GM10266 (cell line): ENCODE data around the gene BCAR3.
"Not testable (repeated sequence)": the region's sequence is repeated elsewhere in the genome, so short reads cannot be mapped to it uniquely, and the experiment has no call there.

Experiments used
- DNase-seq: peaks from one replicate; pipeline ENCODE4 v3.0.0; 2012; ENCODE audit errors: extremely low spot score
- TF ChIP-seq, protein P1 (sequence below): IDR thresholded peaks from 2 replicates; pipeline ENCODE4 v1.5.1; 2012; ENCODE audit warnings: mild to moderate bottlenecking, low read depth; ENCODE audit not compliant: control insufficient read depth, insufficient read depth; ENCODE audit errors: missing control alignments

The BCAR3 gene

DNA sequence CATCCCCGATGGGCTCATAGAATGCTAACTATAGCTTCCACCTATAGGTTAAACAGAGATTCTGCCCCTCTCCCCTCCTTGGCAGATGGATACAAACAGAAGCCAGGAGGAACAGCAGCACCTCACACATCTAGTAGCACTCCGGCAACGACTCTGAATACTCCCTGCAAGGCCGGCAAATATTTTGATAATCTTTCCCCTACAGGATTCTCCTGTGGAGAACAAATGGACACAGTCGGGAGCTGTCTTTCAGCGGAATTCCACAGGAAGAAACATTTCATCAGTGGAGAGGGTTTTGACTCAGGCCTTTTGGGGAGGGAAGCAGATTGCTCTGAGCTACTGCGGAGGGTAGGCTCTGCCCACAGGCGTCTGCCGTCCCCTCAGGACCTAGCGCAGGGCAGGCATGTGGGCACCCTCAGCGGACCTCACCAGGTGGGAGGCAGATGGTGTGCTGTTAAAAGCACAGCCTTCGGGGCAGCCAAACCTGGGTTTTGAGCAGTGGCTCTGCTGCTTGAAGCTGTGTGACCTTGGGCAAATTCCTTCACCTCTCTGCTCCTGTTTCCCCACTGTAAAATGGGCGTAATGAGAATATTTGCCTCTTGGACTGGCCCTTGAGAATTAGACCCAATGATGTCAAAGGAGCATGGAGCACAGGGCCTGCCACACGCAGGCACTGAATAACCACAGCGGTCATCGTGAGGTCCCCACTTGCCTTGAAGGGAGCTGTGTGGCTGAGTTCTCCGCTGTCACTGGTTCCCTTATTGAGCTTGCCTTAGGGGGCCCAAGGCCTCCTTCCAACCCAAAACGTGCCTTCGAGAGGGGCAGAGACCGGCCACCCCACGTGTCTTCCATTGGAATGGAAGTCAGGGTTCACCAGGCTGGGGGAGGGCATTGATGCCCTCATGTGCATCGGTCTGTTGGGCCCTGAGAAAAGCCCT is 19.2 kb upstream of the BCAR3 start:
- TF ChIP-seq, protein P1, sequence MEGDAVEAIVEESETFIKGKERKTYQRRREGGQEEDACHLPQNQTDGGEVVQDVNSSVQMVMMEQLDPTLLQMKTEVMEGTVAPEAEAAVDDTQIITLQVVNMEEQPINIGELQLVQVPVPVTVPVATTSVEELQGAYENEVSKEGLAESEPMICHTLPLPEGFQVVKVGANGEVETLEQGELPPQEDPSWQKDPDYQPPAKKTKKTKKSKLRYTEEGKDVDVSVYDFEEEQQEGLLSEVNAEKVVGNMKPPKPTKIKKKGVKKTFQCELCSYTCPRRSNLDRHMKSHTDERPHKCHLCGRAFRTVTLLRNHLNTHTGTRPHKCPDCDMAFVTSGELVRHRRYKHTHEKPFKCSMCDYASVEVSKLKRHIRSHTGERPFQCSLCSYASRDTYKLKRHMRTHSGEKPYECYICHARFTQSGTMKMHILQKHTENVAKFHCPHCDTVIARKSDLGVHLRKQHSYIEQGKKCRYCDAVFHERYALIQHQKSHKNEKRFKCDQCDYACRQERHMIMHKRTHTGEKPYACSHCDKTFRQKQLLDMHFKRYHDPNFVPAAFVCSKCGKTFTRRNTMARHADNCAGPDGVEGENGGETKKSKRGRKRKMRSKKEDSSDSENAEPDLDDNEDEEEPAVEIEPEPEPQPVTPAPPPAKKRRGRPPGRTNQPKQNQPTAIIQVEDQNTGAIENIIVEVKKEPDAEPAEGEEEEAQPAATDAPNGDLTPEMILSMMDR, result no peak
- no peak for DNase-seq

DNA sequence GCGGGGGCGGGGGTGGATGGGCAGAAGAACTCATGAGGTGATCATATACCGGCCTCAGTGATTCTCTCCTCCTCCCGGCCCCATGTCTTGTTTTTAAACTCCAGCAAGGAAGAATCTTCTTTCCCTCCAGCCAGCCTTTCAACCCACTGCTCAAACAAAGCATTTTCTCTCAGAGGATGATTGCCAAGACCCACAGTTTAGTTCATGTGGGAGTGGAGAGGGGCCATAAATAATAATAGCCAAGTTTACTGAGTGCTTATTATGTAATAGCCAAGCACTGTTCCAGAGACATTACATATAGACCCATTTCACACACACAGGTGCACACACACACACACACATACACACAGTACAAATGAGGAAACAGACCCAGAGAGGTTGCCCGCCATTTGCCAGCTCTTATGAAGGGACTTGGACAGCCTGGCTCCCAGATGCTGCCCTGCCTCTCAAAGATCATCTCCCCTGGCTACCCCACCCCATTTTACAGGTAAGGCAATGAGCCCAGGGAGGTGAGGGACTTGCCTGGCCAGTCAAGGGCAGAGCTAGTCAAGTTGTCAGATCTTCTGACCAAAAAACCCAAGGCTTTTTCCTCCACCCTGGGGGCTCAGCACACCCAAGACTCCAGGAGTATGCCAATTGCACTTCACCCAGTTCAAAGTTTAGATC is 18.0 kb upstream of the BCAR3 start:
- no peak for DNase-seq
- TF ChIP-seq, protein P1, result no peak

DNA sequence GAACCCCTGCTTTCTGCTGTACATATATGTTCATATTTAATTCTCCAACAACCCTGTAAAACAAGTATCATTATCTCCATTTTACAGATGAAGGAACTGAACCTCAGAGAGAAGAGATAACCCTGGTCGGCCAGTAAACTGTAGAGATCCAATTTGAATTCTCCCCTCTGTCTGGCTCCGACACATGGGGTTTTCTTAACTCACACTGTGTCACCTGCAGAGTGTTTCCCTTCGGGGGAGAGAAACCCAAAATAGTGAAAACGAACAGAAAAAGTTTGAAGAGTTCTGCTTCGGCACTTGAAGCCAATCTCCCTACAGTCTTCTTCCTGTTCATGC is 17.4 kb upstream of the BCAR3 start:
- TF ChIP-seq, protein P1, result no peak
- DNase-seq, result no peak

DNA sequence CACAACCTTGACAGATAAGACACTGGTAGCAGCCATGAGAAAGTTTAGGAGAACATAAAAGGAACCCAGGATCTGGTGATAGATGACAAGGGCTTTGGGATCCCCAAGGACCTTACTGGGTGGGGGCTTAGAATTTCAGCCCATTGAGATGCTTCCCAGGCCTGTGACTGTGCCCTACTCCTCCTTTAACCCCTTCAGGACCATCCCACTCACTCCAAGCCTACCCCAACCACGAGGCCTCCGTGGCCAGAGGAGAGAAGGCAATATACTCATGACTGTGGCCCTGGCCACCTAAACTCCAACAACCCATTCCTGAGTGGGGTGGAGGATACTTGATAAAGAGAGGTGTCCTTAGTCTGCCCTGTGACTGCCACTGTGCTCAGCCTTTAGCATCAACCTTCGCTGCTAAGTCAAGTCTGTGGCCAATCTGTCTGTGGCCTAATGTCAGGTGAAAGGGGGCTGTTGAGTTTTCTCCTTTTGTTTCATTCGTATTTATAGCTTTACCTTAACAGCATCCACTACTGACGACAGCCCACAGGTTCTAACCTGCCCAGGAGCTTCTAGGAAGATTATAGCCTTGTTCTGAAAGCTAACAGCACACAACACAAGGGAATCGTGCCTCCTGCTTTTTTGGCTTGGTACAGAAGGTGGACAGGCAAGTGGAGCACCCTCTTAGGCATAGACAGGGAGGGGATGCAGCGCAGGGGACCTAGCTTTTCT is 16.9 kb upstream of the BCAR3 start:
- DNase-seq, result no peak
- TF ChIP-seq, protein P1, result no peak

DNA sequence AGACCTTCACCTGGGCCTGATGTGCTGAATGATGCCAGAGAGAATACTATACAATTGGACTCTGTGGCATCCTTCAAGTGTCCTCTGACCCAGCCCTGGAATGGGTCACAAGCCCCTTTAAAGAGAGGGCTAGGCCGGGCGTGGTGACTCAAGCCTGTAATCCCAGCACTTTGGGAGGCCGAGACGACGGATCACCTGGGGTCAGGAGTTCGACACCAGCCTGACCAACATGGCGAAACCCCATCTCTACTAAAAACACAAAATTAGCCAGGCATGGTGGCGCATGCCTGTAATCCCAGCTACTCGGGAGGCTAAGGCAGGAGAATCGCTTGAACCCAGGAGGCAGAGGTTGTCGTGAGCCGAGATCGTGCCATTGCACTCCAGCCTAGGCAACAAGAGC is 15.9 kb upstream of the BCAR3 start:
- not testable (repeated sequence) for DNase-seq

DNA sequence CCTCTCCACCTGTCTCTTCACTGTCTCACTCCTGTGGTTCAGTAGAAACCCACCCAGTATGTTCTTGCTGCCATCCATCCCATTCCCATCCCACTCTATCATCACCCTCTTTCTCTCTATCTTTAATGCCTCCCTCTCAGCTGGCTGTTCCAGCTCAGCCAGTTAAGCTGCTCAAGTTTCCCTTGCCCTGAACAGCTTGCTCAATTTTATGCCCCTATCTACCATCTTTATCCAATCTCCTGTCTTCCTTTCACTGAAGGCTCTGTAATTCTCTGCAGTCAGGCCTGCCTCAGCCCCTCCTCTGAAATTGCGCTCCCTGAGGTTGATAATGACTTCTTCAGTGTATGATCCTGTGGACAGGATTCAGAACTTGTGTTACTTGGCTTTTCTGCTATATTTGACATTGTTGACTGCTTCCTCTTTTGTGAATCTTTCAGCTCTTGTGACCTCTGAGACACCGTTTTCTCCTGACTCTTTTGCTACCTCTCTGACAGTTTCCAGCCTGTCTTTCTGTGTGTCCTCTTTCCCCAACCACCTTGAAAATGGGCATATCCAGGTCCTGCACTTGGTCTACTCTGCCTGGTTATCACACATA is 13.9 kb upstream of the BCAR3 start:
- no peak for DNase-seq
- TF ChIP-seq, protein P1, result no peak

DNA sequence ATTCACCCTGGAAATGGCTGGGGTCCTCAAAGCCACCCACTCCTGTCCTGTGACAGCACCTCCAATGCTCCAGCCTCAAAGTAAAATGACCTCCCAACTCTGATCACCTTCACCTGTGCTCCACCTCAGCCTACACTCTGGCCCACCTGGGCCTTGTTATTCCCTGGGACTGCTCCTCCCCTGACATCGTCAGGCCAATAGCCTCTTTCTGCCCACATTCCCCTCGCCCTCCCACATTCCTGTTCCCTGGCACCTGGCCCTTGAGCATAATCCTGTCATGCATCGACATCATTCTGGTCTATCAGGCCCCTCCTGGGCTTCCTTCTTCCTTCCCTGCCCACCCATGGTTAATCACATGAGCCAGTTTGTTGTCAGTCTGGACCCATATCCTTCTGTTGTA is 13.2 kb upstream of the BCAR3 start:
- TF ChIP-seq, protein P1, result no peak
- DNase-seq, result no peak
